SIG-M5 (cell line): ENCODE measurements around the gene UAP1L1.

Source experiments
- DNase-seq: peaks from one replicate; lab custom pipeline; 2025; lab: John Stamatoyannopoulos, UW

Gene UAP1L1

GRCh38 chr9:137042751-137043727, 34.3 kb upstream of the UAP1L1 start:
- DNase-seq = no peak

GRCh38 chr9:137044037-137044436, 33.3 kb upstream of the UAP1L1 start:
- no peak for DNase-seq

GRCh38 chr9:137044502-137045177, 32.7 kb upstream of the UAP1L1 start:
- DNase-seq = no peak

- DNase-seq = no peak
Observed at GRCh38 chr9:137045294-137046087, 31.8 kb upstream of the UAP1L1 start.

- no peak for DNase-seq
Observed at GRCh38 chr9:137046088-137046787, 31.1 kb upstream of the UAP1L1 start, which contains the start of gene NPDC1. Gene NPDC1 (minus strand): TSS chr9:137046177. CDS start chr9:137045989, 188 bp downstream.

GRCh38 chr9:137048655-137049543, 28.4 kb upstream of the UAP1L1 start:
- DNase-seq = no peak

GRCh38 chr9:137049544-137050449, 27.5 kb upstream of the UAP1L1 start:
- no peak for DNase-seq

- DNase-seq = no peak
Observed at GRCh38 chr9:137050570-137050969, 26.7 kb upstream of the UAP1L1 start.

GRCh38 chr9:137051145-137051724, 26.1 kb upstream of the UAP1L1 start:
- DNase-seq = no peak

GRCh38 chr9:137052293-137052692, 25.0 kb upstream of the UAP1L1 start:
- DNase-seq = no peak

GRCh38 chr9:137052998-137053943, 24.0 kb upstream of the UAP1L1 start:
- DNase-seq = no peak

- DNase-seq = no peak
Observed at GRCh38 chr9:137053944-137054931, 23.1 kb upstream of the UAP1L1 start, which contains the start of gene ENTPD2. Gene ENTPD2 (minus strand): TSS chr9:137054061. CDS start chr9:137053997, 64 bp downstream.

- DNase-seq = no peak
Observed at GRCh38 chr9:137054932-137055384, 22.4 kb upstream of the UAP1L1 start.

- no peak for DNase-seq
Observed at GRCh38 chr9:137055385-137056364, 21.6 kb upstream of the UAP1L1 start.

GRCh38 chr9:137056739-137057415, 20.4 kb upstream of the UAP1L1 start:
- no peak for DNase-seq
